Prostate gland (tissue), 2 donors: ENCODE results near the gene ZNF277. TPM values are rescaled to one million over a fixed set of nuclear protein-coding genes. Genes with fewer than 3 reads are reported as not detected.

ENCODE experiments used
- DNase-seq: peaks from one replicate; pipeline ENCODE4 v3.0.0-alpha.2; 2019; ENCODE audit warnings: low spot score
- H3K27ac ChIP-seq, 2 donors: fragments of 200-600 bp; sonication (generic); 2 replicates each; pipeline ENCODE4 v1.5.1; 2017 to 2019
- H3K27me3 ChIP-seq: fragments of 200-600 bp; sonication (generic); replicated peaks from 2 replicates; pipeline ENCODE4 v1.5.1; 2019; ENCODE audit not compliant: insufficient read depth
- H3K36me3 ChIP-seq, 2 donors: fragments of 200-600 bp; sonication (generic); 1 replicate in 1 of 2; 2 replicates in 1 of 2; pipeline versions ENCODE4 v1.5.1 to v1.8.1; 2017 to 2019
- H3K4me1 ChIP-seq: fragments of 200-600 bp; sonication (generic); replicated peaks from 2 replicates; pipeline ENCODE4 v1.5.1; 2019
- H3K4me3 ChIP-seq, 2 donors: fragments of 200-600 bp; sonication (generic); 2 replicates each; pipeline ENCODE4 v1.5.1; 2017 to 2019
- H3K9me3 ChIP-seq: fragments of 200-600 bp; sonication (generic); 2 replicates; pipeline ENCODE4 v1.5.1; 2017
- POLR2A ChIP-seq: fragments of 450-650 bp; IDR thresholded peaks from one replicate; pipeline ENCODE4 v1.6.1; 2016; ENCODE audit warnings: antibody characterized with exemption, mild to moderate bottlenecking
- POLR2AphosphoS5 ChIP-seq: sonication (generic); formaldehyde crosslinking; IDR thresholded peaks from one replicate; pipeline ENCODE4 v1.6.1; 2017; ENCODE audit warnings: antibody characterized with exemption
- WGBS: methylation state at CpG from one replicate; pipeline ENCODE4 v1.1.5; 2018; 5-methylcytosine and 5-hydroxymethylcytosine counted together
- intact Hi-C: fragments of 100-400 bp; cut with DNase I; formaldehyde crosslinking; loops from one replicate; pipeline ENCODE4 v1.14.2; 2022
- total RNA-seq, 2 donors: library from RNA; depleted of rRNA; stranded (reverse); fragments of >200 nt; gene quantifications; one replicate each; pipeline ENCODE4 v1.1.0, GENCODE V29; 2016
- TF ChIP-seq, protein P1 (sequence below), 4 experiments: fragments of 200-600 bp in 2 of 4; fragments of 450-650 bp in 2 of 4; sonication (generic) in 2 of 4; IDR thresholded peaks; 1 replicate in 3 of 4; 2 replicates in 1 of 4; pipeline ENCODE4 v1.5.1; 2016 to 2019; ENCODE audit warnings: antibody characterized with exemption in 4 of 4, mild to moderate bottlenecking in 2 of 4, moderate library complexity in 2 of 4

The ZNF277 gene
- total RNA-seq, 2 donors from 2014 or later, result 23.0 to 33.1 TPM

DNA sequence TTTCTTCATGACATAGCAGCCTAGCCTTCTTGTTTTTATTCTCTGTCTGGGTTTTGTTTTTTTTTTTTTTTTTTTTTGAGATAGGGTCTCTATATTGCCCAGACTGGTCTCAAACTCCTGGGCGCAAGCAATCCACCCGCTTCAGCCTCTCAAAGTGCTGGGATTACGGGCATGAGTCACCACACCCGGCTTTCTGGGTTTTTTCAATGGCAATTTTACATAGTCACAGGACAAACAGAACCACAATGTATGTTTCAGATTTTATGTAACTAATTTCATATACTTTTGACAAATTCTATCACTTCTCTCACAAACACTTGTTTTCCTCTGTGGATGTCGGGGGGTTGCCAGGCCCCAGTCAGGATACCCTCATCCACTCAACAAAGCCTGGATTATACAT lies 16.8 kb upstream of the ZNF277 start:
- TF ChIP-seq POLR2A (no peak), POLR2AphosphoS5 (no peak)
- TF ChIP-seq, protein P1, sequence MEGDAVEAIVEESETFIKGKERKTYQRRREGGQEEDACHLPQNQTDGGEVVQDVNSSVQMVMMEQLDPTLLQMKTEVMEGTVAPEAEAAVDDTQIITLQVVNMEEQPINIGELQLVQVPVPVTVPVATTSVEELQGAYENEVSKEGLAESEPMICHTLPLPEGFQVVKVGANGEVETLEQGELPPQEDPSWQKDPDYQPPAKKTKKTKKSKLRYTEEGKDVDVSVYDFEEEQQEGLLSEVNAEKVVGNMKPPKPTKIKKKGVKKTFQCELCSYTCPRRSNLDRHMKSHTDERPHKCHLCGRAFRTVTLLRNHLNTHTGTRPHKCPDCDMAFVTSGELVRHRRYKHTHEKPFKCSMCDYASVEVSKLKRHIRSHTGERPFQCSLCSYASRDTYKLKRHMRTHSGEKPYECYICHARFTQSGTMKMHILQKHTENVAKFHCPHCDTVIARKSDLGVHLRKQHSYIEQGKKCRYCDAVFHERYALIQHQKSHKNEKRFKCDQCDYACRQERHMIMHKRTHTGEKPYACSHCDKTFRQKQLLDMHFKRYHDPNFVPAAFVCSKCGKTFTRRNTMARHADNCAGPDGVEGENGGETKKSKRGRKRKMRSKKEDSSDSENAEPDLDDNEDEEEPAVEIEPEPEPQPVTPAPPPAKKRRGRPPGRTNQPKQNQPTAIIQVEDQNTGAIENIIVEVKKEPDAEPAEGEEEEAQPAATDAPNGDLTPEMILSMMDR (IDR thresholded peaks at IDR 0.05), result no peak
- Histone ChIP-seq H3K4me1 (no peaks in the 10 kb centered on the region), H3K9me3 (no peaks in the 10 kb centered on the region), H3K27ac (no peak overlapping the region), H3K4me3 (no peak overlapping the region), H3K27me3 (no peaks in the 10 kb centered on the region), H3K36me3 (no peaks in the 10 kb centered on the region)
- intact Hi-C loops, result no loop called here
- WGBS, result 94% methylated on average over 5 of the region's 5 CpGs
- no peak for DNase-seq

DNA sequence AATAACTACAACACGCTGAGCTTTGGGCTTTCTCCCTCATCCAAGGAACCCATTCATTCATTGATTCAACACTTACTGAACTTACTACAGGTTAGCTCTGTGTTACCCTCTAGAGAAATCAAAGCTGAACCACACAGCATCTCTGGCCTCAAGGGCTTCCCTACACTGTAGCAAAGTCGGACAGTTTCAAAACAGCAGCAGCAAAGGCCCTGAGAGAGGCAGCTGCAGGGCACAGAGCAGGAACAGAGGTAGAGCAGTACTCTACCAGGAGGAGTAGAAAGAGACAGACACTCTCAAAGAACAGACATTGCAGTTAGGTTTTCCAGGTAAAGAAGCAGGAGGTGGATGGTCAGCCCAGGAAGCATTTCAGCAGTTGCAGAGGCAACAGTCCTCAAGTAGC lies 16.4 kb upstream of the ZNF277 start:
- Histone ChIP-seq H3K27me3 (no peaks in the 10 kb centered on the region), H3K4me1 (no peaks in the 10 kb centered on the region), H3K27ac (no peak overlapping the region), H3K36me3 (no peaks in the 10 kb centered on the region), H3K9me3 (no peaks in the 10 kb centered on the region), H3K4me3 (no peak overlapping the region)
- TF ChIP-seq, protein P1 (IDR thresholded peaks at IDR 0.05), result no peak
- TF ChIP-seq POLR2AphosphoS5 (no peak), POLR2A (no peak)
- 95% methylated on average over 2 of the region's 2 CpGs for WGBS
- intact Hi-C loops, result no loop called here
- no peak for DNase-seq

DNA sequence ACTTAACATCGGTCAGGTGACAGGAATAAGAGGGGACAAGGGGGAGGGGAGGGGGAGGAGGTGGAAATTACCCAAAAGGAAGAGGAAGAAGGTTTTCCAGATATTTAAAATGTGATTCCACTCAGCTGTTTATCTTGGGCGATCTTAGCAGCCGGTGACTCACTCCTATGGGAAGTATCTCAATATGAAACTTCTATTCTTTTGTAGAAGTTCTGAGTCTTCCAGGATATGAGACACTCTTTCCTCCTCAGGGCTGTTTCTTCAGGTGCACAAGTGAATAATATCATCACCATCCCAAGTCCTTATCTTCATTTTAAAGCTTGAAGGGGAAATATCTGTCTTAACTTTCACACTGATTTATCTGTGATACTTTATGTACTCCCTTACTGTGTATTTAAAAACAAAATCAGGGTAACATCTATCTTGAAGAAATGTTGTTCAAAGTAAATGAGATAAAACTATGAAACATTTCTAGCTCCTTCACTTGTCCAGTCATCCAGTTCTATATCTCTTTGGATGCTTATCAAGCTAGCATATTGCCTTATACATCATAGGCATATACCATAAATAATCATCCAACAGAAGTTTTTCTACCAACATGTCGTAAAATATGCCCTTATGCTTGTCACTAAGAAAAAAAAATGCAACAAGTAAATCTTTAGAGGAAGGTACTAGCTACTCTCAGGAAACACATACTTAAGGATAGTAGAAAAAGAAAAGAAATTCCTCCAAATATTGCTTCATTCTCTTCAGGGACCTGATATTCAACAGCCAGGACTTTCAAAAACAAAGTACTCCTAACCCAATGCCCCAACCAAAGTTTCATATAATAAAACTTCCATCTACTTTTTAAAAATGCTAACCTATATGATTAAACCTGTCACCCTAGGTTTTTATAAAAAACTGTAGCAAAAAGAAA lies 14.0 kb upstream of the ZNF277 start:
- H3K9me3 ChIP-seq, result no peaks in the 10 kb centered on the region
- WGBS, result 77% methylated on average over 4 of the region's 4 CpGs
- no peak for DNase-seq
- H3K4me3 ChIP-seq, result no peak overlapping the region
- no peaks in the 10 kb centered on the region for H3K27me3 ChIP-seq
- no peaks in the 10 kb centered on the region for H3K36me3 ChIP-seq
- no peaks in the 10 kb centered on the region for H3K4me1 ChIP-seq
- no peak for TF ChIP-seq POLR2A
- TF ChIP-seq, protein P1 (IDR thresholded peaks at IDR 0.05), result no peak
- no peak for TF ChIP-seq POLR2AphosphoS5
- intact Hi-C loops, result no loop called here
- H3K27ac ChIP-seq, result no peak overlapping the region

DNA sequence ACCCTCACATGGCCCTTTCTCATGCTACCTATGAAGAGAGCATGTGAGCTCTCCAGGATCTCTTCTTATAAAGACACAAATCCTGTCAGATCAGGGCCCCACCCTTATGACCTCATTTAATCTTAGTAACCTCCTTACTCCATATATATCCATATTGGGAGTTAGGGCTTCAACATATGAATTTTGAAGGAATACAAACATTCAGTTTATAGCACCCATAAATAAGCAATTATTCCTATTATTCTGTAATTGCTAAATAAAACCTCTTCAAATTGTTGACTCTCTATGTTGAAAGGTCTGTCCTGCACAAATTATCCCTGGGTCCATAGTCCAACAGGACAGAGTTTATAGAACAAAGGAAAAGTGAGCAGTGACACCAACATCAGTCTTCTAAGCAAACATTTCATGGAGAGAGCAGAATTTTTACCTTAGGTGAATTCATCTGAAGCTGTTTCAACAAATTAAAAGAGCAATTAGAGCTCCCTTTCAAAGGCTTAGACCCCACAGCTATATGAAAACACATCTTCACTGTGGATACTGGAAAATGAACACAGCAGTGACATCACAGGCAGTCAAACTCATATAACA lies 12.5 kb upstream of the ZNF277 start:
- no peak overlapping the region for H3K27ac ChIP-seq
- intact Hi-C loops, result no loop called here
- TF ChIP-seq POLR2A, result no peak
- no peak for TF ChIP-seq POLR2AphosphoS5
- TF ChIP-seq, protein P1 (IDR thresholded peaks at IDR 0.05), result no peak
- H3K4me1 ChIP-seq, result no peaks in the 10 kb centered on the region
- no peaks in the 10 kb centered on the region for H3K9me3 ChIP-seq
- no peak overlapping the region for H3K4me3 ChIP-seq
- no peaks in the 10 kb centered on the region for H3K27me3 ChIP-seq
- no peak for DNase-seq
- no peaks in the 10 kb centered on the region for H3K36me3 ChIP-seq
